Loucy (cell line): ENCODE data around the gene ADAMTS4.

Experiments used
- EZH2phosphoT487 ChIP-seq: fragments of 200-600 bp; IDR thresholded peaks from 2 replicates; pipeline ENCODE4 v1.6.1; 2018; ENCODE audit warnings: antibody characterized with exemption, mild to moderate bottlenecking, moderate library complexity, borderline replicate concordance
- TF ChIP-seq, protein P1 (sequence below): fragments of 200-600 bp; sonication (generic); conservative IDR thresholded peaks from 2 replicates; pipeline ENCODE4 v1.5.1; 2014; ENCODE audit warnings: mild to moderate bottlenecking, antibody characterized with exemption, low read length

DNA sequence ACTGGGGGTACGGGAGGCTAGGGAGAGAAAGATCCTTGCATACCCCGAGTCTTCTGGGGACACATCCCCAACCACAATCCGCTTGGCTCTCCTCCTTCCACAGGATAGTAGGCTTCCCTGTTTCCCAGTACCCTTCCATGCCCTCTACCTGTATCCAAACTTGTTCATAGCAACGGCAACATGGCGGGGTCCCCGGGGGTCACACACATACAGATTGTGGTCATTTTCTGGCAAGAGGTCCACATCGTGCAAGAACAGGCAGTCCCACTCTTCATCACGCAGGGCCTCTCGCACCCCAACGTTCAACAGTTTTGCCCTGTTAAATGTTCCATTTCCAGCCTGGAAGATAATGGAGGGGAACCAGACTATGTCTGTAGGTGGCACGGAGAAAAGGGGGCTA lies 25.1 kb downstream of the ADAMTS4 start:
- TF ChIP-seq, protein P1, sequence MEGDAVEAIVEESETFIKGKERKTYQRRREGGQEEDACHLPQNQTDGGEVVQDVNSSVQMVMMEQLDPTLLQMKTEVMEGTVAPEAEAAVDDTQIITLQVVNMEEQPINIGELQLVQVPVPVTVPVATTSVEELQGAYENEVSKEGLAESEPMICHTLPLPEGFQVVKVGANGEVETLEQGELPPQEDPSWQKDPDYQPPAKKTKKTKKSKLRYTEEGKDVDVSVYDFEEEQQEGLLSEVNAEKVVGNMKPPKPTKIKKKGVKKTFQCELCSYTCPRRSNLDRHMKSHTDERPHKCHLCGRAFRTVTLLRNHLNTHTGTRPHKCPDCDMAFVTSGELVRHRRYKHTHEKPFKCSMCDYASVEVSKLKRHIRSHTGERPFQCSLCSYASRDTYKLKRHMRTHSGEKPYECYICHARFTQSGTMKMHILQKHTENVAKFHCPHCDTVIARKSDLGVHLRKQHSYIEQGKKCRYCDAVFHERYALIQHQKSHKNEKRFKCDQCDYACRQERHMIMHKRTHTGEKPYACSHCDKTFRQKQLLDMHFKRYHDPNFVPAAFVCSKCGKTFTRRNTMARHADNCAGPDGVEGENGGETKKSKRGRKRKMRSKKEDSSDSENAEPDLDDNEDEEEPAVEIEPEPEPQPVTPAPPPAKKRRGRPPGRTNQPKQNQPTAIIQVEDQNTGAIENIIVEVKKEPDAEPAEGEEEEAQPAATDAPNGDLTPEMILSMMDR = no peak
- no peak for TF ChIP-seq EZH2phosphoT487
